Activated CD8-positive, alpha-beta memory T cell treated with anti-CD3 and anti-CD28 coated beads, Interleukin-2, amount 50 U/mL, for 1 hour (primary cell): Measurements from ENCODE around the gene ANKRD9.

Experiments used
- DNase-seq: peaks from one replicate; pipeline ENCODE4 v3.0.0-alpha.2; 2020; ENCODE audit errors: extremely low read depth

Gene ANKRD9

DNA sequence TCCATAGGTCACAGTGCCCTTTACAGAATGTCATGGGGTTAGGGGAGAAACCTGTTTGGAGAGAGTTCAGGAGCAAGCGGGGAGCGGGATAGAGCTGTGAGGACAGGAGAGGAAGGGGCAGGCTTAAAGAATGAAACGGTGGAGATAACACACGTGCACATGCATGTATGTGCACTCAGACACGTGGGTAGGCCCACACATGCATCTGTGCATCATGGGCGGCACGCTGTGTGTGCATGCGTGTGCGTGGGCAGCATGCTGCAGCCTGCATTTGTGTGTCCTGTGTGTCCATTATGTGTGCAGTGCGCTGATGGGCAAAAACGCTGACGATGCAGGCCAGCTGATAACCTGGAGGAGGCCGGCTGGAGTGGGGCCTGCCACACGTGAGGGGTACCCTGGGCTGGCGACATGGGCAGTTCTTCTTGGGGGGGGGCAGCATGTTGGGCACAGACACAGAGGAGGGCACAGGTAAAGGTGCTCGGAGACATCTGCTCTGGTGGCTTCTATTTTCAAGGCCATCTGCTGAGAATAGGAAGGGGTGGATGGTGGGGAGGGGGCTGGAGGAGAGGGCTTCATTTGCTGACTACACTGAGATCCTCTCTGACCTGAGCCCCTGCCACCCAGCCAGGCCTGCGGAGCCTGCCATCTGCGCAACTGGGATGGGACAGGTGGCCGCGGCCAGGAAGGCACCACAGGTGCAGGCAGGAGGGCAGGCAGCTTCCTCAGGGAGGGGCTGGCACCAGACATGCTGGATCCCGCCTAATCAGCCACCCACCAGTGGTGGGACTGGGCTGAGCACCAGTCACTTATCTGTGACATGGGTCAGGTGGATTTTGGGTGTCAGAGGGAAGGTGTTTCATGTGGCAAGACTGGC lies 4.6 kb upstream of the ANKRD9 start:
- no peak for DNase-seq

DNA sequence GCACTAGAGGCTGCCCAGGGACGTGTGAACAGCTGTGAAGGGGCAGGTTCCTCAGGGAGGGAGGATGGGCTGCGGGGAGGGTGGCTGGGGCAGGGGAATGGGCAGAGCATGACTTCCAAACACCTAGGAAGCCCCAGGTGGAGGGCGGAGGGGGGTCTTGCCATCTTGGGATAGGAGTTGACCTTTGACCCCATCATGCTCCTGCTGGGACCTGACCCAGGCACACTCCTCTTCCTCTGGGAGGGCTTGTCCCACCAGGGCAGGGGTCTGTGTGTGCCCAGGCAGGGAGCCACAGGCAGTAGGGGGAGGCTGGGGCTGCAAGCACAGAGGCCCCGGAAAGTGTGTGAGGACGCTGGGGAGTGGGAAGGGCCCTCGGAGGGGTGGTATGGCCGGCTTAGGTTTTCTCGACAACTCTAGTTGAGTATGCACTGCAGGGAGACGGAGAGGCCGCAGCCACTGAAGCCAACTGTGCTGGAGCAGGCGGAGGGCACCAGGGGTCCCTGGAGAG lies 3.3 kb upstream of the ANKRD9 start:
- DNase-seq: no peak

GRCh38 chr14:102511538-102511937 lies 2.0 kb upstream of the ANKRD9 start:
- DNase-seq: no peak

GRCh38 chr14:102510616-102511520 lies 1.3 kb upstream of the ANKRD9 start:
- no peak for DNase-seq

- no peak for DNase-seq
These were observed 516 bp downstream of the ANKRD9 start for GRCh38 chr14:102508774-102509745.

GRCh38 chr14:102508410-102508773 lies 1.2 kb downstream of the ANKRD9 start:
- no peak for DNase-seq

GRCh38 chr14:102507857-102508312 lies 1.7 kb downstream of the ANKRD9 start:
- no peak for DNase-seq

- DNase-seq: no peak
These were observed 2.3 kb downstream of the ANKRD9 start for GRCh38 chr14:102507081-102507856.

DNA sequence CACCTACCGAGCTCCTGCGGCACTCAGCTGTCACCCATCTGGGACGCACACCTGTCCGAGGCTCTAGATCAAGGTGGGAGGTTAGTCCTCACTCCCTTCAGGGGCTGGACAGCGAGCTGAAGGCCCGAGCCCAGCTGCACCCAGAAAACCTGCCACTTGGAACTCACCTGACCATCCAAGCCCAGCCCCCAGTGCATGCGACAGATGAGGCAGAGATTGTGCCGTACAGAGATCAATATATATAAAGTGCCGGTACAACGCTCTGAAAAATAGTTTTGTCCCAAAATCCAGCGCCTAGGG lies 3.0 kb downstream of the ANKRD9 start:
- DNase-seq: no peak

GRCh38 chr14:102505775-102506625 lies 3.6 kb downstream of the ANKRD9 start:
- DNase-seq: no peak

GRCh38 chr14:102505000-102505619 lies 4.5 kb downstream of the ANKRD9 start:
- DNase-seq: no peak

- DNase-seq: no peak
These were observed 5.1 kb downstream of the ANKRD9 start for GRCh38 chr14:102504328-102504999.

GRCh38 chr14:102503641-102504327 lies 5.8 kb downstream of the ANKRD9 start:
- no peak for DNase-seq

- no peak for DNase-seq
These were observed 7.0 kb downstream of the ANKRD9 start for GRCh38 chr14:102502571-102502970.

DNA sequence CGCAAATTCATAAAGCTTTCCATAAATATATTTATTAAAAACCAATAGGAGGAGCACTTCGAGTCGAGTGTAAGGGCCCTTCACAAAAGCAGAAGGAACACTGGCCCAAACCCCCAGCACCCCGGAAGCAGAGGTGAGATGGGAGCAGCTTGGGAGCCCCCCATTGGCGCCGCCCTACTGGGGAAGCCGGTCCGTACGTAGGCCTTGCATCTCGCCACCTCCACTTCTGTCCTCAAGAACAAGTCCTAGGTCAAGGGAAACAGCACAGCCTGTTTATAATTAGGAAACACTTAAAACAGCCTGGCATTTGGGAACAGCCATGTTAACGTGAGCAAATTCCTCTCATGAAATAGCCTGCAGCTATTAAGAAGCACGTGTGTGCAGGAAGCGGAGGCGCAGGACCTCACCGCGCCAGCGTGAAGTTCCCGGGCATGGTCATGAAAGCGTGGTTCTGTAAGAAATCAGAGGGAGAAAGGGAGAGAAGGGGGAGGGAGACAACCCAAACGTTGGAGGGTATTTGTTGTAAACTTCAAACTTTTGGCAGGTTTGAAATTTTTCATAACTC lies 7.7 kb downstream of the ANKRD9 start:
- no peak for DNase-seq

GRCh38 chr14:102500713-102501112 lies 8.9 kb downstream of the ANKRD9 start:
- no peak for DNase-seq

- DNase-seq: no peak
These were observed 9.4 kb downstream of the ANKRD9 start for GRCh38 chr14:102500158-102500662.
